ENCODE measurements around the gene KPNB1. TPM values are rescaled to one million over a fixed set of nuclear protein-coding genes. Genes with fewer than 3 reads are reported as not detected.
A peak's percentile ranks its signal among the peaks of the same experiment; 100 is the strongest.

Gene KPNB1
- total and polyA plus RNA-seq, 2 experiments from 2014 or later, result 274 to 599 TPM

GRCh38 chr17:47615766-47616424, 33.8 kb upstream of the KPNB1 start:
- H3K36me3 Mint-ChIP-seq (ENCODE audit: low read depth), result peaks cover 60% of the 10 kb centered on the region
- H3K4me1 Mint-ChIP-seq, result no peaks in the 10 kb centered on the region; the same call in 2 of the 3 replicates
- no peaks in the 10 kb centered on the region for H3K4me1 ChIP-seq (ENCODE audit: insufficient read depth)
- H3K27ac ChIP-seq (ENCODE audit: low read depth), result no peak overlapping the region
- DNase-seq (ENCODE audit: low spot score) (peak; percentile 77), ATAC-seq (peak; percentile 62)
- no peak overlapping the region for H3K4me3 Mint-ChIP-seq
- no peaks in the 10 kb centered on the region for H3K9me2 ChIP-seq (ENCODE audit: insufficient read depth)
- peaks cover 4% of the 10 kb centered on the region; the same call in 1 of the 2 replicates for H3F3A ChIP-seq (replicated peaks; ENCODE audit: low read depth)
- H4K20me1 ChIP-seq (replicated peaks; ENCODE audit: insufficient read depth), result no peaks in the 10 kb centered on the region; the same call in 1 of the 2 replicates
- no peak for TF ChIP-seq EZH2phosphoT487 (IDR thresholded peaks at IDR 0.05; ENCODE audit: unreplicated experiment)
- TF ChIP-seq CTCF (conservative IDR thresholded peaks at IDR 0.05; ENCODE audit: low read depth in 2 of 2), result peak; percentile 62 to 85
- H3K4me3 ChIP-seq, result no peak overlapping the region
- H3K27me3 Mint-ChIP-seq (ENCODE audit: insufficient read depth, low read depth, poor library complexity), result no peaks in the 10 kb centered on the region
- no peaks in the 10 kb centered on the region for H3K79me2 ChIP-seq (replicated peaks; ENCODE audit: insufficient read depth)
- no peak overlapping the region for H3K4me2 ChIP-seq
- no peak overlapping the region for H3K27ac Mint-ChIP-seq
- no peaks in the 10 kb centered on the region for H3K27me3 ChIP-seq (ENCODE audit: insufficient read depth)
- no peak overlapping the region for H2AFZ ChIP-seq
- no peaks in the 10 kb centered on the region for H3K9me3 Mint-ChIP-seq
- H3K36me3 ChIP-seq (ENCODE audit: insufficient read depth), result peaks cover 42% of the 10 kb centered on the region

- H3K4me1 Mint-ChIP-seq, result peaks cover 15% of the 10 kb centered on the region; the same call in 2 of the 3 replicates
- H3K27me3 ChIP-seq (ENCODE audit: insufficient read depth), result no peaks in the 10 kb centered on the region
- H3K4me3 Mint-ChIP-seq, result no peak overlapping the region
- H3K27ac ChIP-seq (ENCODE audit: low read depth), result no peak overlapping the region
- no peak overlapping the region for H3K27ac Mint-ChIP-seq
- peak; percentile 20 to 48; a peak in 3 of 4 replicates for TF ChIP-seq CTCF (conservative IDR thresholded peaks at IDR 0.05; ENCODE audit: low read depth in 2 of 2)
- TF ChIP-seq CREB1 (CRISPR knock-in tag; IDR thresholded peaks at IDR 0.05; ENCODE audit: low read depth), result no peak
- no peaks in the 10 kb centered on the region for H3K9me3 Mint-ChIP-seq
- ATAC-seq, result no peak
- H2AFZ ChIP-seq, result no peak overlapping the region
- H3K4me2 ChIP-seq, result no peak overlapping the region
- H3K9me2 ChIP-seq (ENCODE audit: insufficient read depth), result no peaks in the 10 kb centered on the region
- H3F3A ChIP-seq (replicated peaks; ENCODE audit: low read depth), result peaks cover 4% of the 10 kb centered on the region; the same call in 1 of the 2 replicates
- no peak overlapping the region for H3K4me3 ChIP-seq
- H3K36me3 ChIP-seq (ENCODE audit: insufficient read depth), result peaks cover 36% of the 10 kb centered on the region
- DNase-seq (ENCODE audit: low spot score), result peak; percentile 59
- H3K27me3 Mint-ChIP-seq (ENCODE audit: insufficient read depth, low read depth, poor library complexity), result no peaks in the 10 kb centered on the region
- H4K20me1 ChIP-seq (replicated peaks; ENCODE audit: insufficient read depth), result no peaks in the 10 kb centered on the region; the same call in 1 of the 2 replicates
- peaks cover 66% of the 10 kb centered on the region for H3K36me3 Mint-ChIP-seq (ENCODE audit: low read depth)
- H3K4me1 ChIP-seq (ENCODE audit: insufficient read depth), result 0 out of 2 replicates have a peak, but pooled peaks cover 5% of the 10 kb centered on the region
- H3K79me2 ChIP-seq (replicated peaks; ENCODE audit: insufficient read depth), result no peaks in the 10 kb centered on the region
These were observed 31.3 kb upstream of the KPNB1 start for GRCh38 chr17:47618410-47618809.
